ENCODE measurements around the gene PHKB.

The PHKB gene

DNA sequence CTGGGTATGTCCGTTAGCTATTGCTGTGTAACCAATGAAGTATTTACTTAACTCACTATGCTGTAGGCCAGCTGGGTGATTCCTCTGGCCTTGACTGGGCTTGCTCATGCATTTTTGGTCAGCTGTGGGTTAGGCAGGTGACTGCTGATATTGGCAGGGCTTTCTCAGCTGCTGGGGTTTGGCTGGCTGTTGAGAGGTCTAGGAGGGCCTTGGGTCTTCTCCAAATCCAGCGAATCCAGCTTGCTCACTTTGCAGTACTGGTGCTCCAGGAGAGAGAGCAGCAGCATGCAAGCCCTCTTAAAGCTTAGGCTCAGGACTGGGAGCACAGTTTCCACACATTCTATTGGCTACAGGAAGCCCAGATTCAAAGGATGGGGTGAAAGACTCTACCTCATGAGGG is 270.1 kb downstream of the PHKB start:
- H3K4me3 ChIP-seq (ENCODE audit: low read depth, low read length) = no peak overlapping the region
- TF ChIP-seq, protein P1, sequence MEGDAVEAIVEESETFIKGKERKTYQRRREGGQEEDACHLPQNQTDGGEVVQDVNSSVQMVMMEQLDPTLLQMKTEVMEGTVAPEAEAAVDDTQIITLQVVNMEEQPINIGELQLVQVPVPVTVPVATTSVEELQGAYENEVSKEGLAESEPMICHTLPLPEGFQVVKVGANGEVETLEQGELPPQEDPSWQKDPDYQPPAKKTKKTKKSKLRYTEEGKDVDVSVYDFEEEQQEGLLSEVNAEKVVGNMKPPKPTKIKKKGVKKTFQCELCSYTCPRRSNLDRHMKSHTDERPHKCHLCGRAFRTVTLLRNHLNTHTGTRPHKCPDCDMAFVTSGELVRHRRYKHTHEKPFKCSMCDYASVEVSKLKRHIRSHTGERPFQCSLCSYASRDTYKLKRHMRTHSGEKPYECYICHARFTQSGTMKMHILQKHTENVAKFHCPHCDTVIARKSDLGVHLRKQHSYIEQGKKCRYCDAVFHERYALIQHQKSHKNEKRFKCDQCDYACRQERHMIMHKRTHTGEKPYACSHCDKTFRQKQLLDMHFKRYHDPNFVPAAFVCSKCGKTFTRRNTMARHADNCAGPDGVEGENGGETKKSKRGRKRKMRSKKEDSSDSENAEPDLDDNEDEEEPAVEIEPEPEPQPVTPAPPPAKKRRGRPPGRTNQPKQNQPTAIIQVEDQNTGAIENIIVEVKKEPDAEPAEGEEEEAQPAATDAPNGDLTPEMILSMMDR (IDR thresholded peaks at IDR 0.05; ENCODE audit: low read depth, low read length) = no peak
- DNase-seq (ENCODE audit: low read depth, low spot score) = peak; percentile 98
- in situ Hi-C loops (cut with HindIII; ENCODE audit: low sequenced_read_pairs) = no loop called here

GRCh38 chr16:47732122-47732521 is 271.0 kb downstream of the PHKB start:
- H3K4me3 ChIP-seq (ENCODE audit: low read depth, low read length) = no peak overlapping the region
- DNase-seq (ENCODE audit: low read depth, low spot score) = no peak
- in situ Hi-C loops (cut with HindIII; ENCODE audit: low sequenced_read_pairs) = no loop called here
- TF ChIP-seq, protein P1 (IDR thresholded peaks at IDR 0.05; ENCODE audit: low read depth, low read length) = no peak

DNA sequence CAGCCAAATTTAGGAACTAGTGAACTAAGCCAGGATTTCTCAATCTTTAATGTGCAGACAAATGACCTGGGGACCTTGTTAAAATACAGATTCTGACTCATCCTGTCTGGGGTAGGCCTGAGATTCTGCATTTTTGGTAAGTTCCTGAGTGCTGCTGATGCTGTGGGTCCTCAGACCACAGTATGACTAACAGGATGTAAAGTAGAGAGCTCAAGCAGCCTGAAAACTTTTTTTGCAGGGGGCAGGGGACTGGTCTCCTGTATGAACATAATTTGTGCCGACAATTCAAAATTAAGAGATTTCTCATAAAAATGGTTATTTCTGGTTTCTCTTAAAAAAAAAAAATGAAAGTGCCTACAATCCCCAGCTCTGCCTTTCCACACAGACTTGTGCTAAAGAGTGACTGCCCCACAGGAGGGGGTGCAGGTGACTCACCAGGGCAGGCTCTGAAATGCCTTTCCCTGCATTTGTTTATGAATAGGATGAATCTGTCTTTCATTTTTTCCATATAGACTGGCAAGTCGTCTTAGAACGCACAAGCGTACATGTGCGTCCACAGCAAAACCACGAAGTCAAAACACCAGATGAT is 271.5 kb downstream of the PHKB start:
- TF ChIP-seq, protein P1 (IDR thresholded peaks at IDR 0.05; ENCODE audit: low read depth, low read length) = no peak
- DNase-seq (ENCODE audit: low read depth, low spot score) = peak; percentile 98
- H3K4me3 ChIP-seq (ENCODE audit: low read depth, low read length) = no peak overlapping the region
- in situ Hi-C loops (cut with HindIII; ENCODE audit: low sequenced_read_pairs) = no loop called here

DNA sequence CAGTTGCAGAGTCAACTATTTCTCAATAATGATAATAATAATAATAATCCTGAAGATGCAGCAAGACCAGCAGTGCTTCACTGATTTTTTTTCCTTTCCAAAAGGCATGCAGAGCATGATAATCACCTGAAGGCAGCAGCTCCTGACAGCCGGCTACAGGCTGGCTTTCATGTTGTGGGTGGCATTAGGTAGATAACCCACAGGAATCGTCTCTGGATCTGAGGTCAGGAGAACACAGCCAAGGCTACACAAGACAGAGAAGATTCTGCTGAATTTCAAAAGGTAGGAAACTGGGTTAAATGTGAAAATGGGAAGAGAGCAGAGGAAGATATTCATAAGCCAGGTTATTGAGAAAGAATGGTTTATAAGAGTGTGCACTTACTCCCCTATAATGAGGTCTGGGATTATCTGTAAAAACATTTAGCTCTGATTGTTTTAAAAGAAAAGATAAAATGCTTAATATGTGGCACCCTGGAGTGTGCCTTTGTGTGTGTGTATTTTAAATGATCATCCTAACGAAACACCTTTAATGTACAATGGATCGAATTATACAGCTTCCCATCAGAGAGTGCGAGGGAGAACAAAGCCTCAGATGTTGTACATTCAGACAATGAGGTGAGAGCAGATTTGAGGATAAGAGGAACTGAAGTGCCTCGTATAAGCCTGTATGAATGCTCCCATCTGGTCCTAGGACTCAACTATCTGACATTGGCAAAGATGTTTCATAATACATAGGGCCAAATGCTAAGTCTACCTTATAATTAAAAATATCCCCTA is 273.1 kb downstream of the PHKB start:
- TF ChIP-seq, protein P1 (IDR thresholded peaks at IDR 0.05; ENCODE audit: low read depth, low read length) = no peak
- no peak overlapping the region for H3K4me3 ChIP-seq (ENCODE audit: low read depth, low read length)
- in situ Hi-C loops (cut with HindIII; ENCODE audit: low sequenced_read_pairs) = no loop called here
- DNase-seq (ENCODE audit: low read depth, low spot score) = no peak

DNA sequence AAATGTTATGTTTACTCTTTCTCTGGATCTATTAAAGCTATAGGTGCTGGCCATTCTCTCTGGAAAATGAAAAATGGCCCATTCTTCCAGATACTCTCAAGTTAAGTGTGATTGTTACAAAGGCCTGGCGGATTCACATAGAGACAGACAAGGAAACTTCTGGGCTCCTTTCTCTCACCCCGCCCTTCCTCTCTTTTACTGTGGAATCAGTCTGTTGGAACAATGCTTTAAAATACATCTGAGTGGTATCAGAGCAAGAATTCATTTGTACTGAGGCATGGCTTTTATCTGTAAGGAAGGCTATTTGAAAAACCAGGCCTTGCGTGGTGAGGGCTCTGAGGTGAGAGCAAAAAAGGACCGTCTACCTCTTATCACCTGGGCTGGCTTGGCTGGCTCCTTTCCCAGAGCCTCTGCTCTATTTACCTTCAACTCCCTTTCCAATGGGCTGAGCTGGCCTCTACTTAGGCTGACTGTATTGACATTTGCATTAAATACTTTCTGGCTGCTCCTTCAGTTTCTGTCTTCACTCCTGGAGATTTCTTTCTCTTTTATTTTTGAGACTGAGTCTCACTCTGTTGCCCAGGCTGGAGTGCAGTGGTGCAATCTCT is 274.0 kb downstream of the PHKB start:
- in situ Hi-C loops (cut with HindIII; ENCODE audit: low sequenced_read_pairs) = no loop called here
- no peak overlapping the region for H3K4me3 ChIP-seq (ENCODE audit: low read depth, low read length)
- TF ChIP-seq, protein P1 (IDR thresholded peaks at IDR 0.05; ENCODE audit: low read depth, low read length) = no peak
- no peak for DNase-seq (ENCODE audit: low read depth, low spot score)

GRCh38 chr16:47750371-47750770 is 289.2 kb downstream of the PHKB start:
- DNase-seq (ENCODE audit: low read depth, low spot score) = no peak
- H3K4me3 ChIP-seq (ENCODE audit: low read depth, low read length) = no peak overlapping the region
- in situ Hi-C loops (cut with HindIII; ENCODE audit: low sequenced_read_pairs) = no loop called here
- TF ChIP-seq, protein P1 (IDR thresholded peaks at IDR 0.05; ENCODE audit: low read depth, low read length) = no peak
